Common myeloid progenitor, CD34-positive (primary cell): ENCODE results near the gene BATF.
A peak's percentile ranks its signal among the peaks of the same experiment; 100 is the strongest.

Source experiments
- CTCF ChIA-PET: fragments of 350-600 bp; sonication (Branson Sonifier 250); formaldehyde crosslinking; loops from one replicate; lab custom pipeline; 2021; ENCODE audit warnings: antibody characterized with exemption; lab: Charles Lee
- POLR2A ChIA-PET: fragments of 350-600 bp; sonication (Branson Sonifier 250); formaldehyde crosslinking; loops from one replicate; lab custom pipeline; 2021; ENCODE audit warnings: antibody characterized with exemption; lab: Charles Lee
- DNase-seq, 3 donors: peaks; one replicate each; pipeline versions ENCODE4 v3.0.0 to v3.0.0-alpha.2; 2013
- H3K27ac ChIP-seq, 2 experiments: 1 replicate in 1 of 2; 2 replicates in 1 of 2; pipeline ENCODE4 v1.7.0; 2013; ENCODE audit warnings: inconsistent platforms in 2 of 2, low read length in 2 of 2, mild to moderate bottlenecking in 2 of 2, low read depth in 1 of 2, moderate library complexity in 1 of 2; ENCODE audit not compliant: severe bottlenecking in 2 of 2, insufficient read depth in 1 of 2, poor library complexity in 1 of 2
- H3K27me3 ChIP-seq, 5 experiments: replicated peaks in 2 of 5; 1 replicate in 3 of 5; 2 replicates in 2 of 5; pipeline versions ENCODE4 v1.6.1 to v1.7.0; 2013; ENCODE audit warnings: low read length in 4 of 5, mild to moderate bottlenecking in 2 of 5, moderate library complexity in 2 of 5, inconsistent platforms in 1 of 5; ENCODE audit not compliant: insufficient read depth in 5 of 5, control insufficient read depth in 4 of 5
- H3K36me3 ChIP-seq, 4 experiments: 1 replicate in 2 of 4; 2 replicates in 2 of 4; pipeline versions ENCODE4 v1.6.1 to v1.7.0; 2013; ENCODE audit warnings: low read length in 3 of 4, control low read depth in 1 of 4, mild to moderate bottlenecking in 1 of 4; ENCODE audit not compliant: control insufficient read depth in 4 of 4, insufficient read depth in 4 of 4
- H3K4me1 ChIP-seq, 4 experiments: 1 replicate in 3 of 4; 2 replicates in 1 of 4; pipeline versions ENCODE4 v1.6.1 to v1.7.1; 2013; ENCODE audit warnings: low read length in 3 of 4, mild to moderate bottlenecking in 3 of 4, control low read depth in 1 of 4, inconsistent platforms in 1 of 4, moderate library complexity in 1 of 4; ENCODE audit not compliant: control insufficient read depth in 4 of 4, insufficient read depth in 4 of 4; ENCODE audit errors: control extremely low read depth in 1 of 4
- H3K4me3 ChIP-seq, 7 experiments: 1 replicate in 4 of 7; 2 replicates in 3 of 7; pipeline versions ENCODE4 v1.5.1 to v1.7.0; 2013; ENCODE audit warnings: mild to moderate bottlenecking in 7 of 7, low read length in 6 of 7, moderate library complexity in 6 of 7, inconsistent platforms in 2 of 7, low read depth in 2 of 7, control low read depth in 1 of 7; ENCODE audit not compliant: insufficient read depth in 4 of 7, control insufficient read depth in 1 of 7; ENCODE audit errors: extremely low read depth in 1 of 7
- H3K9me3 ChIP-seq, 5 experiments: 1 replicate in 4 of 5; 2 replicates in 1 of 5; pipeline versions ENCODE4 v1.6.1 to v1.7.1; 2013; ENCODE audit warnings: low read length in 4 of 5, mild to moderate bottlenecking in 2 of 5, inconsistent platforms in 1 of 5, low read depth in 1 of 5, moderate library complexity in 1 of 5; ENCODE audit not compliant: control insufficient read depth in 4 of 5, insufficient read depth in 2 of 5; ENCODE audit errors: control extremely low read depth in 1 of 5
- WGBS: methylation state at CpG from one replicate; pipeline ENCODE4 v1.1.5; 2013; ENCODE audit not compliant: insufficient coverage; 5-methylcytosine and 5-hydroxymethylcytosine counted together

The BATF gene

GRCh38 chr14:75513911-75514672, 8.2 kb upstream of the BATF start:
- Histone ChIP-seq H3K27me3 (no peaks in the 10 kb centered on the region), H3K4me3 (peak overlapping the region in 1 of 7 experiments; percentile 64), H3K36me3 (no peaks in the 10 kb centered on the region), H3K9me3 (peaks cover 0 to 12% (median 0%) of the 10 kb centered on the region in 5 experiments), H3K4me1 (peaks cover 10 to 27% (median 19%) of the 10 kb centered on the region in 4 experiments), H3K27ac (no peak overlapping the region)
- 81% methylated on average over 12 of the region's 12 CpGs for WGBS
- POLR2A ChIA-PET: interaction anchor here (0.6 to 1.8 kb wide), 2 partner anchors 18 to 131 kb away, joined by 3 to 6 read pairs; no protein-coding TSS in a partner anchor
- CTCF ChIA-PET: interaction anchor here (0.7 to 3.2 kb wide), 10 partner anchors 9 to 208 kb away, joined by 3 to 18 read pairs (median 3); partner anchors contain the start of gene BATF
- no peak for DNase-seq

- peaks cover 0 to 12% (median 0%) of the 10 kb centered on the region in 5 experiments for H3K9me3 ChIP-seq
- H3K4me1 ChIP-seq: peaks cover 10 to 27% (median 19%) of the 10 kb centered on the region in 4 experiments
- no peaks in the 10 kb centered on the region for H3K27me3 ChIP-seq
- H3K27ac ChIP-seq: peak overlapping the region in 1 of 2 experiments; percentile 36
- peak; percentile 67 to 91 (median 89) for DNase-seq
- H3K4me3 ChIP-seq: peak overlapping the region in 6 of 7 experiments; percentile 17 to 65 (median 50)
- 47% methylated on average over 25 of the region's 29 CpGs for WGBS
- H3K36me3 ChIP-seq: no peaks in the 10 kb centered on the region
- ChIA-PET POLR2A (interaction anchor here (1.2 to 1.8 kb wide), 2 partner anchors 18 to 28 kb away, joined by 3 to 6 read pairs; no protein-coding TSS in a partner anchor), CTCF (interaction anchor here (0.6 to 3.2 kb wide), 12 partner anchors 9 to 209 kb away, joined by 3 to 18 read pairs (median 4); no protein-coding TSS in a partner anchor)
Observed at GRCh38 chr14:75514673-75515628, 7.3 kb upstream of the BATF start.

GRCh38 chr14:75515629-75515996, 6.7 kb upstream of the BATF start:
- DNase-seq: peak in 2 of 3 donors; percentile 61 to 66
- peaks cover 0 to 12% (median 0%) of the 10 kb centered on the region in 5 experiments for H3K9me3 ChIP-seq
- no peaks in the 10 kb centered on the region for H3K36me3 ChIP-seq
- WGBS: 21% methylated on average over 7 of the region's 7 CpGs
- no peaks in the 10 kb centered on the region for H3K27me3 ChIP-seq
- peak overlapping the region in 5 of 7 experiments; percentile 17 to 65 (median 57) for H3K4me3 ChIP-seq
- no peak overlapping the region for H3K27ac ChIP-seq
- peaks cover 10 to 27% (median 19%) of the 10 kb centered on the region in 4 experiments for H3K4me1 ChIP-seq
- ChIA-PET CTCF (interaction anchor here (1.0 to 3.2 kb wide), 9 partner anchors 9 to 62 kb away, joined by 3 to 18 read pairs (median 4); no protein-coding TSS in a partner anchor), POLR2A (interaction anchor here (1.2 to 1.8 kb wide), 2 partner anchors 19 to 27 kb away, joined by 3 to 6 read pairs; no protein-coding TSS in a partner anchor)

GRCh38 chr14:75518625-75519024, 3.6 kb upstream of the BATF start:
- Histone ChIP-seq H3K9me3 (no peaks in the 10 kb centered on the region), H3K27ac (no peak overlapping the region), H3K27me3 (no peaks in the 10 kb centered on the region), H3K4me1 (peaks cover 25 to 52% (median 42%) of the 10 kb centered on the region in 4 experiments), H3K36me3 (no peaks in the 10 kb centered on the region), H3K4me3 (no peak overlapping the region)
- ChIA-PET POLR2A (no interaction called here), CTCF (interaction anchor here (0.8 to 1.7 kb wide), 7 partner anchors 9 to 139 kb away, joined by 3 to 7 read pairs (median 3); no protein-coding TSS in a partner anchor)
- 94% methylated on average over 2 of the region's 4 CpGs for WGBS
- DNase-seq: peak in 2 of 3 donors; percentile 57 to 59

DNA sequence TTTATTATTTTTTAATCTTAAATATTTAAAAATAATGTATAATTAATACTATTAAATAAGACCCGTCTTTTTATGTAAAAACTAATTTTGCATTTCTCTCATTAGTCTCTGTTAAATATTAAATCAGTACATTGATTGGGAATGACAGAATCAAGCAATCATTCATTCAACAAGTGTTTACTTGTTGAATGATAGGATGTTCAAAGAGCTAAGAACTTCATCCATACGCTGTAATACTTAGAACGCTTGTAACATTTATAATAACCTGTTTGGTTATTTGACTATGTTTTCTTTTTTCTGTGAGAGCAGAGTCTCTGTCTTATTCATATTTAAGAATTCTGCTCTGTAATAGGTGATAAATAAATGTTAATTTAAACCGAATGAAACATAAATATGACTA, 2.9 kb upstream of the BATF start:
- CTCF ChIA-PET: interaction anchor here (0.8 to 1.7 kb wide), 4 partner anchors 8 to 56 kb away, joined by 3 to 7 read pairs (median 3); no protein-coding TSS in a partner anchor
- Histone ChIP-seq H3K4me1 (peaks cover 27 to 53% (median 47%) of the 10 kb centered on the region in 4 experiments), H3K27ac (no peak overlapping the region), H3K36me3 (peaks cover 0 to 3% (median 0%) of the 10 kb centered on the region in 4 experiments), H3K9me3 (no peaks in the 10 kb centered on the region), H3K27me3 (no peaks in the 10 kb centered on the region), H3K4me3 (no peak overlapping the region)
- POLR2A ChIA-PET: no interaction called here
- no peak for DNase-seq
- WGBS: no CpG with 5 or more reads among the region's 4 CpGs

- Histone ChIP-seq H3K4me1 (peaks cover 24 to 50% (median 46%) of the 10 kb centered on the region in 4 experiments), H3K4me3 (no peak overlapping the region)
- POLR2A ChIA-PET: no interaction called here
Observed at GRCh38 chr14:75519826-75520728, 2.2 kb upstream of the BATF start.

More at GRCh38 chr14:75519826-75520728, 2.2 kb upstream of the BATF start:
- DNase-seq: no peak
- Histone ChIP-seq H3K27ac (no peak overlapping the region), H3K27me3 (no peaks in the 10 kb centered on the region), H3K36me3 (peaks cover 0 to 10% (median 2%) of the 10 kb centered on the region in 4 experiments), H3K9me3 (no peaks in the 10 kb centered on the region)
- CTCF ChIA-PET: interaction anchor here (1.2 to 1.7 kb wide), 4 partner anchors 17 to 127 kb away, joined by 3 to 8 read pairs (median 3); no protein-coding TSS in a partner anchor
- 96% methylated on average over 9 of the region's 11 CpGs for WGBS
